Measurements from ENCODE around the gene RIC8B. TPM values are rescaled to one million over a fixed set of nuclear protein-coding genes. Genes with fewer than 3 reads are reported as not detected.

Gene RIC8B
- total RNA-seq, 2 experiments from 2014 or later: 9.6 to 11.9 TPM

GRCh38 chr12:106757623-106758348 is 16.7 kb upstream of the RIC8B start:
- POLR2A ChIA-PET: no interaction called here
- CTCF ChIA-PET: interaction anchor here (0.6 kb wide), 1 partner anchor 287 kb away, joined by 6 read pairs; no protein-coding TSS in a partner anchor

- POLR2A ChIA-PET: no interaction called here
- CTCF ChIA-PET: no interaction called here
These were observed 16.0 kb upstream of the RIC8B start for GRCh38 chr12:106758349-106759110.

- ChIA-PET POLR2A (no interaction called here), CTCF (no interaction called here)
These were observed 14.8 kb upstream of the RIC8B start for GRCh38 chr12:106759526-106760183.

DNA sequence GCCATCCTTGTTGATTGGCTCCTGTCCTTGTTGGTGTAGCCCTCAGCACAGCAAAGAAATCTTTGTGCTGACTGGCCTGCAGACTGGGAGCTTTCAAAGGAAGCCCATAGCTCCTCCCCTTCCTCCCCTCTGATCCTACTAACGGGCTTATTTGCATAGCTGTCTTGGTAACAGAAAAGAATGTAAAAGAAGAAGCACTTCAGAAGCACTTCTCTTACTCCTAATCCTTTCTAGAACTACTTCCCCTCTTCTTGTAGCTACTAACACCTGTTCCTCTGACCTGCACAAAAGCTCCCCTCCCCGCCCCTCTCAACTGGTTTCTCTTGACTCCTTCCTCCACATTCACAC is 14.3 kb upstream of the RIC8B start:
- ChIA-PET POLR2A (no interaction called here), CTCF (no interaction called here)

DNA sequence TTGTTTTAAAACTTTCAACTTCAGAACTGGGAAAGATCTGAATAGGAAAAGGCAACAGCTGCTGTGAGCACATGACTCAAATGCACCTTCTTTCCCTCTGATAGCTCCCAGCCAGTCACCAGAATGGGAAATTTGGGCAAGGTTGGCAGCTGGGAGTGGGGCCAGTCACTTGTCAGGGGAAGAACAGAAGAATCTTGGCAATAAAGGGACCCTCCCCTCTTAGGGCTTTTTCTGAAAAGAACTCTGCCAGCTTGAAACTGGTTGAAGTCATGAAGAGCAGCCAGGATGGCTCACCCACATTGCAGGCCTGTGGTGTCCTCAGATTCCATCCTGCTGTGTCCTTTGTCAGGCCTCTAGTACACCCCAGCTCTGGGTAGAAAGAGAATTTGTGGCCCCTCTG is 10.3 kb upstream of the RIC8B start:
- CTCF ChIA-PET: no interaction called here
- POLR2A ChIA-PET: no interaction called here

GRCh38 chr12:106764738-106765137 is 9.7 kb upstream of the RIC8B start:
- ChIA-PET POLR2A (no interaction called here), CTCF (no interaction called here)

GRCh38 chr12:106766393-106766826 is 8.1 kb upstream of the RIC8B start:
- POLR2A ChIA-PET: no interaction called here

GRCh38 chr12:106767206-106767605 is 7.3 kb upstream of the RIC8B start:
- ChIA-PET CTCF (interaction anchor here (0.6 kb wide), 1 partner anchor 140 kb away, joined by 3 read pairs; no protein-coding TSS in a partner anchor), POLR2A (no interaction called here)

More at GRCh38 chr12:106766393-106766826, 8.1 kb upstream of the RIC8B start:
- CTCF ChIA-PET: interaction anchor here (0.7 kb wide), 1 partner anchor 13 kb away, joined by 5 read pairs; no protein-coding TSS in a partner anchor

DNA sequence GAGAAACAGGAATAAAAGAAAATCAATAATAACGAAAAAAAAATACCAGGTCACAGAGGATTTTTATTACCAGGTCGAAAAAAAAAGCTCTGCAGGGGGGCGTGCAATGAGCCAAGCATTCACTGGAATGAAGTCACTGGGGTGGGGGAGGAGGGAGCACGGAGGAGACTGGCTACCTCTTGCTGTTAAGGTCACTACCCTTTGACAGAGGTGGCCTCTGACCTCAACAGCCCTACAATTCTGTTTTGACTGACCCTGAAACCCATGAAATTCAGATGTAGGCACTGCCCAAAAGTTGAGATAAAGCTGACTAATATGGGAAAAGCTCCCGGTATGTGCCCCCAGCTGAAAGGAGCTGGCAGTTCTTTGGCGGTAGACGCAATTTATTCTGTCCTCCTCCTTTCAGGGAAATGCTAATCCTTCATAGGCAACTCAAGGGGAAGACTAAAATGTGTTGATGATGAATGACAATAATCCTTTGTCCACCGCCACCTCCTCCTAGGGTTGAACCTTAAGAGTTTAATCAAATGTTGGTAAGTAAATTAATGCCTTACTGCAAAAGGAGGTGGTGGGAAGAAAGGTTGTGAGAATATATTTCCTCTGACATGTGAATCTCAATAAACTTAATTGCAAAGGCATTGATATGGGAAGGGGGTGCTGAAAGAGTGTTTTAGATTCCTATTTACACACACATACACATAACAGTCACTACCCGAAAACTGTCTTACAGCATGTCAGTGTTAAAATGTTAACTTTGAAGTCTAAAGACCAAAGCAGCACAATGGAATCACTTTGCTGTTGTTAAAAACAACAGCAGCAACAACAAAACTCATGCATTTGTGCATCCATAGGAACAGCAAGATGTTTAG is 6.3 kb upstream of the RIC8B start:
- CTCF ChIA-PET: no interaction called here
- POLR2A ChIA-PET: no interaction called here

DNA sequence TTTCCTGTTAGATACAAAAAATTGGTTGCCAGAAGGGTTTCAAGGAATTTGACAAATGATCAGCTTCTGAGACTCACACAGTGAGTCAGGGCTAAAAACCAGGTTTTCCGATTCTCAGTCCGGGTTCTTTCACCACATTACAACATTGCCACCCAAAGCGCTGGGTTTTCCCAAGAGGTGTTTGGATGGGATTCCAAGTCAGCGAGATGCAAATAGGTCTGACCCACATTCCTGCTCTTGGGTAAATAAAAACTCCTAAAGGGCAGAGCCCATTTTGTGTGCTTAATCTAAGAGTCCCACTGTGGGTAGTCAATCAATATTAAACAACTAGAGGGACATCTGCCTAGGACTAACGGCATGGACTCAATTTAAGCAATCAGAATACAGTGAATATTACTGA is 5.4 kb upstream of the RIC8B start:
- CTCF ChIA-PET: no interaction called here
- POLR2A ChIA-PET: no interaction called here

GRCh38 chr12:106769546-106769945 is 4.9 kb upstream of the RIC8B start:
- ChIA-PET CTCF (no interaction called here), POLR2A (no interaction called here)

- CTCF ChIA-PET: interaction anchor here (1.4 kb wide), 1 partner anchor 16 kb away, joined by 3 read pairs; no protein-coding TSS in a partner anchor
These were observed 3.1 kb upstream of the RIC8B start for GRCh38 chr12:106771425-106771824.

GRCh38 chr12:106773286-106774004 is 1.0 kb upstream of the RIC8B start:
- CTCF ChIA-PET: interaction anchor here (1.3 kb wide), 1 partner anchor 12 kb away, joined by 3 read pairs; no protein-coding TSS in a partner anchor
- POLR2A ChIA-PET: no interaction called here

More at GRCh38 chr12:106771425-106771824, 3.1 kb upstream of the RIC8B start:
- POLR2A ChIA-PET: no interaction called here

GRCh38 chr12:106774808-106775524 is 484 bp downstream of the RIC8B start:
- ChIA-PET CTCF (interaction anchor here (1.3 kb wide), 1 partner anchor 418 kb away, joined by 3 read pairs; no protein-coding TSS in a partner anchor), POLR2A (no interaction called here)

GRCh38 chr12:106776897-106777296 is 2.4 kb downstream of the RIC8B start:
- CTCF ChIA-PET: interaction anchor here (1.2 kb wide), 1 partner anchor 41 kb away, joined by 4 read pairs; no protein-coding TSS in a partner anchor
- POLR2A ChIA-PET: no interaction called here

DNA sequence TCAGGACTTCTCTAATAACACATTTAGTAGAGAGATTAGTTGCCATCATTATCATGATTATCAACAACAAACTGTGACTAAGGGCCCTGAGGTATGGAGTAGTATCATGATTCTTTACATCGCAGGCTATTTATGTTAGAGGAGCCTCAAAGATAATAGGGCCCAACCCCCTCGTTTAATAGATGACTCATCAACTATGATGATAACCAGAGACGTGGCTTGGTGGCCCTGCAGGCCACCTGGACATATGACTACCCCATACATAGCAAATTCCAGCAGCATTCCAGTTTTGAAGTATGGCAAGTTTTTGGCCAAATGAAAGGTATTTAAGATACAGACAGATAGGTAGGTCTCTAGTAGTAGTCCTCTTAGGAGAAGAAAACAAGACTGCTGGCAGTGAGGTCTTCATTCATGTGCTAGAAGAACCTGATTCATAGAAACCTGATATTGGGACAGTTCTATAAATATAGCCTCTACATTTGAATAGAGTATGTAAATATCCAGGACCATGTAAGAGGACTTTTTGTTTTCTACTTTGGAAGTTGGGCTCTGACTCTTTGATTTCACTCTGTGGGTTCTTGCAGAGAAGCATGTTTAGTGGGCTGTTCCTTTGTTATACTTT is 5.6 kb downstream of the RIC8B start:
- CTCF ChIA-PET: no interaction called here

DNA sequence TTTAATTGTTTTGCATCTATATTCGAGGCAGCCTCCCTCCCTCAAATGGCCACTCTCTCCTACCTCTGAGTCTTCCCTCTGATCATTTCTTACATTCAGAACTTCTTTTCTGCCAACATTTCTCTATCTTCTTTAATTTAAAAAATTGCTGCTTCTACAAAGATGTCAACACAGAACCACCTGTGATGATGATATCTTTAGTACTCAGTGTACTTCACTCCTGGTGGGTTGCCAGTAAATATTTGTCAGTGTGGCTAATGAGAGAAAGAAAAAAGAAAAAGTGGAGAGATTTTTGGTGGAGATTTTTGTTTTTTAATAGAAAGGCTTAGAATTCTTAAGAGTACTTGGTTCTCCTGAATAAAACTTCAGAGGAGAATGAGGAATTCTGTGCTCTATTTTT is 8.1 kb downstream of the RIC8B start:
- POLR2A ChIA-PET: no interaction called here
- CTCF ChIA-PET: no interaction called here

More for the DNA sequence above, 5.6 kb downstream of the RIC8B start:
- POLR2A ChIA-PET: no interaction called here

- CTCF ChIA-PET: no interaction called here
- POLR2A ChIA-PET: no interaction called here
These were observed 9.0 kb downstream of the RIC8B start for GRCh38 chr12:106783515-106783914.

All from activated CD8-positive, alpha-beta memory T cell treated with anti-CD3 and anti-CD28 coated beads for 36 hours (primary cell).